GM12872 (cell line): ENCODE measurements around the gene GPR179.
"Not testable (repeated sequence)": the region's sequence is repeated elsewhere in the genome, so short reads cannot be mapped to it uniquely, and the experiment has no call there.

Source experiments
- TF ChIP-seq, protein P1 (sequence below): IDR thresholded peaks from 3 replicates; pipeline ENCODE4 v1.5.1; 2011; ENCODE audit warnings: low read depth, mild to moderate bottlenecking, low read length, moderate library complexity; ENCODE audit not compliant: insufficient read depth

GPR179 gene

DNA sequence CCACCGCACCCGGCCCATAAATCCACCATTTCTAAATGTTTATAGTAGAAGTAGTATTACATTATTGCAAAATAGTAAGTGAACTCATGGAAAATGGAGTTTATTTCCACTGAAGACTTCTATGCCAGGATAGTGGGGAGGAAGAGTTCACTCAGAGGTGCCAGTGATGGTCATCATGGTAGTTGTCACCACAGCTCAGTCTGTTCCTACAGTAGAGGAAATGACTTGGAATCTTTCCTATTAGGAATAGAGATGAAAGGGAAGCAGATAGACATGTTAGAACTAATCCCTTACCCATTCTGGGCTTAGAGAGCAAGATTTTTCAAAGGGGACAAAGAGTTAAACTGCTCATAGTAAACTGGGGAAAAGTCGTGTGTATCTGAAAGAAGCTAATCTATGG, 26.7 kb downstream of the GPR179 start:
- TF ChIP-seq, protein P1, sequence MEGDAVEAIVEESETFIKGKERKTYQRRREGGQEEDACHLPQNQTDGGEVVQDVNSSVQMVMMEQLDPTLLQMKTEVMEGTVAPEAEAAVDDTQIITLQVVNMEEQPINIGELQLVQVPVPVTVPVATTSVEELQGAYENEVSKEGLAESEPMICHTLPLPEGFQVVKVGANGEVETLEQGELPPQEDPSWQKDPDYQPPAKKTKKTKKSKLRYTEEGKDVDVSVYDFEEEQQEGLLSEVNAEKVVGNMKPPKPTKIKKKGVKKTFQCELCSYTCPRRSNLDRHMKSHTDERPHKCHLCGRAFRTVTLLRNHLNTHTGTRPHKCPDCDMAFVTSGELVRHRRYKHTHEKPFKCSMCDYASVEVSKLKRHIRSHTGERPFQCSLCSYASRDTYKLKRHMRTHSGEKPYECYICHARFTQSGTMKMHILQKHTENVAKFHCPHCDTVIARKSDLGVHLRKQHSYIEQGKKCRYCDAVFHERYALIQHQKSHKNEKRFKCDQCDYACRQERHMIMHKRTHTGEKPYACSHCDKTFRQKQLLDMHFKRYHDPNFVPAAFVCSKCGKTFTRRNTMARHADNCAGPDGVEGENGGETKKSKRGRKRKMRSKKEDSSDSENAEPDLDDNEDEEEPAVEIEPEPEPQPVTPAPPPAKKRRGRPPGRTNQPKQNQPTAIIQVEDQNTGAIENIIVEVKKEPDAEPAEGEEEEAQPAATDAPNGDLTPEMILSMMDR = no peak

DNA sequence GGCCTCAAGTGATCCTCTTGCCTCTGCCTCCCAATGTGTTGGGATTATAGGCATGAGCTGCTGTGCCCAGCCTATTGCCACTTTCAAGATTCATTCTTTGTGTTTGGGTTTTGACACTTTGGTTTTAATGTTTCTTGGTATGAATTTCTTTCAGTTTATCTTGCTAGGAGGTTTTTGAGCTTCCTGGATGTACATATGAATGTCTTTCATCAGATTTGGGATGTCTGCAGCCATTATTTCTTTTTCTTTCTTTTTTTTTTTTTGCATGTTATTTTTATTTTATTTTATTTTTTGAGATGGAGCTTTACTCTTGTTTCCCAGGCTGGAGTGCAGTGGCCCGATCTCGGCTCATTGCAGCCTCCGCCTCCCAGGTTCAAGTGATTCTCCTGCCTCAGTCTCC, 28.3 kb downstream of the GPR179 start:
- TF ChIP-seq, protein P1 = no peak

DNA sequence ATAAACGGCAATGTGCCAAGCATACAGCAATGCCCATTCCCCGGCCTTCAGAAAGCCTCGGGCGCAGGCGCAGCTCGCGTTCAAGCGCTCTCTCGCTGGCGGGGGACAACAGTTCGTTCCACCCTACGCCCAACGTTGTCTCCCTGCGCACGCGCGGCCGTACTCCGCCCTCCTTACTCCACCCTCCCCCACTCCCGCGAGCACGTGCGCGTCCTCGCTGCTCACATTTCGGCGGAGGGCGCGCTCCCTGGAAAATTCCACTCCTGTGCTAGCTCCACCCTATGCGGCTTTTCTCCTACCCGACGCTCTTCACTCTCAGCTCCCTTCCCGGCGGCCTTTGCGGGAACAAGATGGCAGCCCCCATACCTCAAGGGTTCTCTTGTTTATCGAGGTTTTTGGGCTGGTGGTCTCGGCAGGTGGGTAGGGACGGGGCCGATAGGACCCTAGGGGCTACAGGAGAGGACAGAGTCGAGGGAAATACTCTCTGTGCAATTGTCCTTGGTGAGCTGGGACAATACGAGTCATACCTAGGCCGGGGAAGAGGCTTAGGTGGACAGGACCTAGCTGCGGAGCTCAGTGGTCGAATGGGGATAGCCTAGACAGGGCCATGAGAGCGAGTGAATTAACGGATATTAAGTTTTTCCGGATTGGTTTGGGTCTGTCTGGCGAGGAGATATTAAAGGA, 46.8 kb downstream of the GPR179 start, which contains the start of gene MRPL45:
Gene MRPL45, plus strand, starts transcription at position 335 of the 684 bp plus-strand sequence. Its CDS starts 16 bp downstream, at position 351.
- TF ChIP-seq, protein P1 = not testable (repeated sequence)

DNA sequence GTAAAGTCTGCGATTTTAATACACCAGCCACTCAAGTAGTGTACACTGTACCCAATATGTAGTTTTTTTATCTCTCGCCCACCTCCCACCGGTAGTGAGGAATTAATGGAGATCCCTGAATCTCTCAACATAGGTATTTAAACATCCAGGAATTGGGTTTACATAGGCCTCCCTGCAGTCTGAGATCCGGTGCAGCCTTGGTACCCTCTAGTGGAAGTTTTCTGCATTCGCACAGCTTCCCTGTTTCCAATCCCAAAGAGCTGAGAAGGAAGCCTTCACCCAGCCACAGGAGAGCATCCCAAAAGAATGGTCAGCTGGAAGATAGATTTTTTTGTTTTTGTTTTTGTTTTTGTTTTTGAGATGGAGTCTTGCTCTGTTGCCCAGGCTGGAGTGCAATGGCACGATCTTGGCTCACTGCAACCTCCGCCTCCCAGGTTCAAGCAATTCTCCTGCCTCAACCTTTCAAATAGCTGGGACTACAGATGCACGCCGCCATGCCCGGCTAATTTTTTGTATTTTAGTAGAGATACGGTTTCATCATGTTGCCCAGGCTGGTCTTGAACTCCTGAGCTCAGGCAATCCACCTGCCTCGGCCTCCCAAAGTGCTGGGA, 55.4 kb downstream of the GPR179 start:
- TF ChIP-seq, protein P1 = peak; percentile 26; the same call in 1 of the 3 replicates
